ENCODE data around the gene PTPRJ.

Gene PTPRJ

DNA sequence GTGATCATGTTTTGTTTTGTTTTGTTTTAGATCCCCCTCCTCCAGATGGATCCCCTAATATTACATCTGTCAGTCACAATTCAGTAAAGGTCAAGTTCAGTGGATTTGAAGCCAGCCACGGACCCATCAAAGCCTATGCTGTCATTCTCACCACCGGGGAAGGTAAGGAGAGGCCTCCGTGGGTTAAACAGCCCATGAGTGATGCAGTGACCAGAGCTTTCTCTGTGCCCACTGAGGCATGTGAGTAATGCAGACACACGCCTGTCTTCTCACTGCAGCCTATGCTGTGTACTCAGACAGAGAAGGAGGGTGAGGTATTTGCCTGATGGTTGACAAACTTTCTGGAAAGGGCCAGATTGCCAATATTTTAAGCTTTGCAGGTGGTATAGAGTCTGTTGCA lies 162.5 kb downstream of the PTPRJ start:
- Histone ChIP-seq H3K9ac (ENCODE audit: low read length) (no peak overlapping the region), H3K27me3 (ENCODE audit: control insufficient read depth in 1 of 2, insufficient read depth in 1 of 2, low read length in 2 of 2) (no peaks in the 10 kb centered on the region), H2BK5ac (ENCODE audit: low read depth, low read length, poor library complexity, severe bottlenecking) (no peak overlapping the region), H3K27ac (ENCODE audit: low read length, poor library complexity, severe bottlenecking) (no peak overlapping the region), H3K9me3 (ENCODE audit: control insufficient read depth, low read length) (no peaks in the 10 kb centered on the region), H4K8ac (ENCODE audit: low read length) (no peak overlapping the region), H3K4ac (ENCODE audit: low read depth in 1 of 2, low read length in 2 of 2) (no peak overlapping the region), H3K23ac (ENCODE audit: low read length in 2 of 2) (no peak overlapping the region), H4K91ac (ENCODE audit: low read length) (no peak overlapping the region), H2AK5ac (ENCODE audit: low read length, severe bottlenecking) (no peak overlapping the region), H2AFZ (ENCODE audit: low read depth, low read length) (no peak overlapping the region), H3K4me3 (ENCODE audit: insufficient read depth in 1 of 2, low read depth in 1 of 2, low read length in 2 of 2) (no peak overlapping the region), H3K14ac (ENCODE audit: low read length in 2 of 2) (no peak overlapping the region), H3K18ac (ENCODE audit: low read depth in 1 of 2, low read length in 2 of 2) (no peak overlapping the region), H3K36me3 (ENCODE audit: control insufficient read depth in 1 of 2, insufficient read depth in 2 of 2, low read depth in 1 of 2, low read length in 2 of 2) (peaks cover 43 to 64% of the 10 kb centered on the region in 2 experiments), H3K79me1 (replicated peaks; ENCODE audit: low read length, poor library complexity, severe bottlenecking) (peaks cover 44% of the 10 kb centered on the region), H2BK15ac (ENCODE audit: low read depth, poor library complexity, severe bottlenecking) (no peak overlapping the region), H2BK120ac (ENCODE audit: low read depth, low read length) (no peak overlapping the region), H3K4me2 (ENCODE audit: low read length, poor library complexity, severe bottlenecking) (no peak overlapping the region), H3K4me1 (ENCODE audit: control insufficient read depth, insufficient read depth, low read depth, low read length) (peaks cover 7% of the 10 kb centered on the region), H2BK12ac (ENCODE audit: low read length in 2 of 2) (no peak overlapping the region)
- 95% methylated on average over 4 of the region's 4 CpGs for WGBS
- DNase-seq, result no peak

DNA sequence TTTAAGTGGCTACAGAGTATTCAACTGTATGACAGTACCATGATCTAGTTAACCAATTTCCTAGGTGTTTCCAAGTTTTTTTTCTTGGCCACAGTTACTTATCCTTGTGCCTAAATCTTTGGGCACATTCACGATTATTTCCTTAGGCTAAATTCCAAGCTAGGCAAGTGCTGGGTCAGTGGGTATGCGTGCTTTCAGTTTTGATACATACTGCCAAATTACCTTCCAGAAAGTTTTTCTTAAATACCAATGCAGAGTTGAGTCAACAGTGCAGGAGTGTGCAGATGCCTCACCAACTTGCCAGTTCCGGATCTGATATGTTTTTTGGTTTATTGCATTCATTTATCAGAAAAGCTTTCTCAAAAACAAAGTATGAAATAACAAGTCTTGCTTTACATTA lies 168.4 kb downstream of the PTPRJ start:
- Histone ChIP-seq H3K18ac (ENCODE audit: low read depth in 1 of 2, low read length in 2 of 2) (no peak overlapping the region), H3K4ac (ENCODE audit: low read depth in 1 of 2, low read length in 2 of 2) (no peak overlapping the region), H4K8ac (ENCODE audit: low read length) (no peak overlapping the region), H4K91ac (ENCODE audit: low read length) (no peak overlapping the region), H3K27ac (ENCODE audit: low read length, poor library complexity, severe bottlenecking) (no peak overlapping the region), H3K27me3 (ENCODE audit: control insufficient read depth in 1 of 2, insufficient read depth in 1 of 2, low read length in 2 of 2) (no peaks in the 10 kb centered on the region), H3K14ac (ENCODE audit: low read length in 2 of 2) (no peak overlapping the region), H2BK120ac (ENCODE audit: low read depth, low read length) (no peak overlapping the region), H3K4me3 (ENCODE audit: insufficient read depth in 1 of 2, low read depth in 1 of 2, low read length in 2 of 2) (no peak overlapping the region), H3K36me3 (ENCODE audit: control insufficient read depth in 1 of 2, insufficient read depth in 2 of 2, low read depth in 1 of 2, low read length in 2 of 2) (peaks cover 38 to 51% of the 10 kb centered on the region in 2 experiments), H2BK5ac (ENCODE audit: low read depth, low read length, poor library complexity, severe bottlenecking) (no peak overlapping the region), H3K4me1 (ENCODE audit: control insufficient read depth, insufficient read depth, low read depth, low read length) (no peaks in the 10 kb centered on the region), H3K9ac (ENCODE audit: low read length) (no peak overlapping the region), H3K23ac (ENCODE audit: low read length in 2 of 2) (no peak overlapping the region), H2AK5ac (ENCODE audit: low read length, severe bottlenecking) (no peak overlapping the region), H3K4me2 (ENCODE audit: low read length, poor library complexity, severe bottlenecking) (no peak overlapping the region), H2BK15ac (ENCODE audit: low read depth, poor library complexity, severe bottlenecking) (no peak overlapping the region), H3K79me1 (replicated peaks; ENCODE audit: low read length, poor library complexity, severe bottlenecking) (peaks cover 40% of the 10 kb centered on the region), H2AFZ (ENCODE audit: low read depth, low read length) (no peak overlapping the region), H3K9me3 (ENCODE audit: control insufficient read depth, low read length) (peaks cover 6% of the 10 kb centered on the region), H2BK12ac (ENCODE audit: low read length in 2 of 2) (no peak overlapping the region)
- DNase-seq, result no peak
- WGBS, result 100% methylated on average over 1 of the region's 3 CpGs

DNA sequence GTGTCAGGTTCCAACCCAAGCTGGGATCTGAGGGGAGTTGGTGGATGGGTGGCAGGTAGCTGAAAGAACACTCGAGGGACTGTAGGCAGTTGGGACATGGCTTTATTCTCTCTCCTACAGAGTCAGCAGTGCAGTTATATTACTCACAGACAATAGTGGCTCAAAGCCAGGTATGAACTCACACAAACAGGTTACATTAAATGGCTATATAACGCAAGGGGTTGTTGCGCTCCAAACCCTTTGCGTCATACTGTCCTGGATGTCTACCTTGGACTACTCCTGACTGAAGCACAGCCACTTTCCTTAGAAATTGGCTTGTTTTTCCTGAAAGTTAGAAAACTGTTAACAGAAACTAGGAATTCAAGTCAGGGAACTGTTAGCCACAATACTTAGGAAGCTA lies 169.9 kb downstream of the PTPRJ start:
- no peak overlapping the region for H2AFZ ChIP-seq (ENCODE audit: low read depth, low read length)
- H4K8ac ChIP-seq (ENCODE audit: low read length), result no peak overlapping the region
- peaks cover 37% of the 10 kb centered on the region for H3K79me1 ChIP-seq (replicated peaks; ENCODE audit: low read length, poor library complexity, severe bottlenecking)
- H4K91ac ChIP-seq (ENCODE audit: low read length), result no peak overlapping the region
- H2BK5ac ChIP-seq (ENCODE audit: low read depth, low read length, poor library complexity, severe bottlenecking), result no peak overlapping the region
- H3K18ac ChIP-seq (ENCODE audit: low read depth in 1 of 2, low read length in 2 of 2), result no peak overlapping the region
- H3K14ac ChIP-seq (ENCODE audit: low read length in 2 of 2), result no peak overlapping the region
- DNase-seq, result no peak
- no peak overlapping the region for H2BK15ac ChIP-seq (ENCODE audit: low read depth, poor library complexity, severe bottlenecking)
- H2AK5ac ChIP-seq (ENCODE audit: low read length, severe bottlenecking), result no peak overlapping the region
- no peak overlapping the region for H3K4ac ChIP-seq (ENCODE audit: low read depth in 1 of 2, low read length in 2 of 2)
- H3K4me2 ChIP-seq (ENCODE audit: low read length, poor library complexity, severe bottlenecking), result no peak overlapping the region
- 96% methylated on average over 4 of the region's 4 CpGs for WGBS
- peaks cover 30 to 42% of the 10 kb centered on the region in 2 experiments for H3K36me3 ChIP-seq (ENCODE audit: control insufficient read depth in 1 of 2, insufficient read depth in 2 of 2, low read depth in 1 of 2, low read length in 2 of 2)
- no peak overlapping the region for H2BK120ac ChIP-seq (ENCODE audit: low read depth, low read length)
- no peak overlapping the region for H3K9ac ChIP-seq (ENCODE audit: low read length)
- no peak overlapping the region for H3K4me3 ChIP-seq (ENCODE audit: insufficient read depth in 1 of 2, low read depth in 1 of 2, low read length in 2 of 2)
- no peak overlapping the region for H3K23ac ChIP-seq (ENCODE audit: low read length in 2 of 2)
- H3K27me3 ChIP-seq (ENCODE audit: control insufficient read depth in 1 of 2, insufficient read depth in 1 of 2, low read length in 2 of 2), result no peaks in the 10 kb centered on the region
- H3K4me1 ChIP-seq (ENCODE audit: control insufficient read depth, insufficient read depth, low read depth, low read length), result no peaks in the 10 kb centered on the region
- no peak overlapping the region for H3K27ac ChIP-seq (ENCODE audit: low read length, poor library complexity, severe bottlenecking)
- H3K9me3 ChIP-seq (ENCODE audit: control insufficient read depth, low read length), result peaks cover 6% of the 10 kb centered on the region
- H2BK12ac ChIP-seq (ENCODE audit: low read length in 2 of 2), result no peak overlapping the region

DNA sequence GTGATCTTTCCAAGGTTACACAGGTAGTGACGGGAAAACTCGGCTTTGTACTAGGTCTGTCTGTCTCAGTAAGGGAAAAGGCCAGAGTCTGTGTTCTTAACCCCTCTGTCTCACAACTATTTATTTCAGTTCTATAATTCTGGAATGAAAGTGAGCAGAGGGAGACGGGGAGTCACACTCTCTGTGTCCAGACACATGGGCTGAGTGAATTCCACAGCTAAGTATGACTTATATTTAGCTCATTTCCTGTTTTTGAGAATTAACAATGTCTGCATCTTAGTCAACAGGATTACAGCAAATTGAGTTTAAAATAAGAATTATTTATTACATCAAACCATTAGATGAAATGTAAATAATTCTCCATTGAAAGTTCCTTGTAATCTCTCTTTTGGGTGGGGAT lies 173.8 kb downstream of the PTPRJ start:
- H4K8ac ChIP-seq (ENCODE audit: low read length), result no peak overlapping the region
- H3K27me3 ChIP-seq (ENCODE audit: control insufficient read depth in 1 of 2, insufficient read depth in 1 of 2, low read length in 2 of 2), result no peaks in the 10 kb centered on the region
- H3K23ac ChIP-seq (ENCODE audit: low read length in 2 of 2), result no peak overlapping the region
- H3K4ac ChIP-seq (ENCODE audit: low read depth in 1 of 2, low read length in 2 of 2), result no peak overlapping the region
- H3K4me2 ChIP-seq (ENCODE audit: low read length, poor library complexity, severe bottlenecking), result no peak overlapping the region
- DNase-seq, result peak; percentile 22
- peak overlapping the region; percentile 9 for H3K9ac ChIP-seq (ENCODE audit: low read length)
- H2AK5ac ChIP-seq (ENCODE audit: low read length, severe bottlenecking), result no peak overlapping the region
- no peaks in the 10 kb centered on the region for H3K4me1 ChIP-seq (ENCODE audit: control insufficient read depth, insufficient read depth, low read depth, low read length)
- H3K4me3 ChIP-seq (ENCODE audit: insufficient read depth in 1 of 2, low read depth in 1 of 2, low read length in 2 of 2), result no peak overlapping the region
- no peak overlapping the region for H3K27ac ChIP-seq (ENCODE audit: low read length, poor library complexity, severe bottlenecking)
- no CpG with 5 or more reads among the region's 3 CpGs for WGBS
- H3K79me1 ChIP-seq (replicated peaks; ENCODE audit: low read length, poor library complexity, severe bottlenecking), result peaks cover 33% of the 10 kb centered on the region
- H2BK120ac ChIP-seq (ENCODE audit: low read depth, low read length), result no peak overlapping the region
- no peak overlapping the region for H2BK15ac ChIP-seq (ENCODE audit: low read depth, poor library complexity, severe bottlenecking)
- H2BK5ac ChIP-seq (ENCODE audit: low read depth, low read length, poor library complexity, severe bottlenecking), result no peak overlapping the region
- H4K91ac ChIP-seq (ENCODE audit: low read length), result no peak overlapping the region
- no peak overlapping the region for H3K14ac ChIP-seq (ENCODE audit: low read length in 2 of 2)
- H2BK12ac ChIP-seq (ENCODE audit: low read length in 2 of 2), result no peak overlapping the region
- no peak overlapping the region for H3K18ac ChIP-seq (ENCODE audit: low read depth in 1 of 2, low read length in 2 of 2)
- H2AFZ ChIP-seq (ENCODE audit: low read depth, low read length), result no peak overlapping the region
- H3K36me3 ChIP-seq (ENCODE audit: control insufficient read depth in 1 of 2, insufficient read depth in 2 of 2, low read depth in 1 of 2, low read length in 2 of 2), result peaks cover 30 to 49% of the 10 kb centered on the region in 2 experiments
- peaks cover 6% of the 10 kb centered on the region for H3K9me3 ChIP-seq (ENCODE audit: control insufficient read depth, low read length)
